Measurements from ENCODE around the gene E2F1. TPM values are rescaled to one million over a fixed set of nuclear protein-coding genes. Genes with fewer than 3 reads are reported as not detected.
A peak's percentile ranks its signal among the peaks of the same experiment; 100 is the strongest.

Gene E2F1
- total RNA-seq (2021) (34.2 to 44.2 TPM (median 34.5 TPM) in 3 replicates), Bru-seq, nascent RNA (percentile 89 among the genes with signal in this experiment)
- long read RNA-seq, experiment 1, transcript E2F1-201 (7 exons, 2,503 nt): major isoform, 101 of 160 reads
- long read RNA-seq, experiment 1, partial matches to known transcripts: 52 of 160 reads
- long read RNA-seq, experiment 1, other reads (novel, unspliced or antisense): 7 of 160 reads
- long read RNA-seq, experiment 2, transcript E2F1-201 (7 exons, 2,503 nt): major isoform, 12 of 28 reads
- long read RNA-seq, experiment 2, partial matches to known transcripts: 14 of 28 reads
- long read RNA-seq, experiment 2, other reads (novel, unspliced or antisense): 2 of 28 reads
- long read RNA-seq, experiment 3, partial matches to known transcripts: 0 of 1 reads
- long read RNA-seq, experiment 3, other reads (novel, unspliced or antisense): 1 of 1 reads

- ATAC-seq: peak; percentile 91
- Mint-ChIP-seq H3K27ac (peak within 1 kb of the TSS; percentile 85), H3K9me3 (no peaks in the 10 kb centered on the region), H3K36me3 (no peaks in the 10 kb centered on the region), H3K4me1 (peaks cover 25% of the 10 kb centered on the region), H3K27me3 (ENCODE audit: low read depth) (peaks cover 30% of the 10 kb centered on the region), H3K4me3 (peak within 1 kb of the TSS; percentile 81)
- ChIA-PET CTCF (interaction anchor here (0.7 to 2.2 kb wide), 9 partner anchors 9 to 177 kb away, joined by 3 to 32 read pairs (median 4); partner anchors contain the start of genes ACTL10, PXMP4 and ZNF341), POLR2A (no interaction called here)
- peak; percentile 98 for DNase-seq (ENCODE audit: low spot score)
- TF ChIP-seq ARID4B (CRISPR knock-in tag; IDR thresholded peaks at IDR 0.05; ENCODE audit: borderline replicate concordance): peak; percentile 74; the same call in 1 of the 2 replicates
- no peak for TF ChIP-seq ZNF512 (CRISPR knock-in tag; IDR thresholded peaks at IDR 0.05; ENCODE audit: borderline replicate concordance)
- peak; percentile 73 for TF ChIP-seq ETV6 (CRISPR knock-in tag; IDR thresholded peaks at IDR 0.05)
- no peak for TF ChIP-seq TCF7 (CRISPR knock-in tag; IDR thresholded peaks at IDR 0.05; ENCODE audit: low read depth)
- TF ChIP-seq ZNF232 (CRISPR knock-in tag; IDR thresholded peaks at IDR 0.05): peak; percentile 83; the same call in 1 of the 2 replicates
- TF ChIP-seq MYBL2 (CRISPR knock-in tag; IDR thresholded peaks at IDR 0.05): peak; percentile 63; the same call in 1 of the 2 replicates
- peak; percentile 86; the same call in 1 of the 2 replicates for TF ChIP-seq NFE2L1 (CRISPR knock-in tag; IDR thresholded peaks at IDR 0.05)
- no peak for TF ChIP-seq ZNF121 (CRISPR knock-in tag; IDR thresholded peaks at IDR 0.05)
- TF ChIP-seq ESRRA (CRISPR knock-in tag; IDR thresholded peaks at IDR 0.05; ENCODE audit: borderline replicate concordance): no peak
- TF ChIP-seq SMAD3 (CRISPR knock-in tag; IDR thresholded peaks at IDR 0.05; ENCODE audit: borderline replicate concordance): peak; percentile 50; the same call in 1 of the 2 replicates
- TF ChIP-seq FOXP1 (CRISPR knock-in tag; IDR thresholded peaks at IDR 0.05; ENCODE audit: borderline replicate concordance): 0 out of 2 replicates have a peak, but pooled peaks have one; percentile 55
- TF ChIP-seq RELA (CRISPR knock-in tag; IDR thresholded peaks at IDR 0.05; ENCODE audit: borderline replicate concordance): 0 out of 2 replicates have a peak, but pooled peaks have one; percentile 36
- peak; percentile 88 for TF ChIP-seq SP1 (CRISPR knock-in tag; conservative IDR thresholded peaks at IDR 0.05)
- peak; percentile 97 for TF ChIP-seq E2F5 (CRISPR knock-in tag; IDR thresholded peaks at IDR 0.05)
- TF ChIP-seq NR1H2 (CRISPR knock-in tag; IDR thresholded peaks at IDR 0.05): no peak
- peak; percentile 52; the same call in 1 of the 2 replicates for TF ChIP-seq E2F1 (CRISPR knock-in tag; IDR thresholded peaks at IDR 0.05)
- TF ChIP-seq E2F4 (CRISPR knock-in tag; IDR thresholded peaks at IDR 0.05; ENCODE audit: borderline replicate concordance, low read depth): peak; percentile 72; the same call in 1 of the 2 replicates
- TF ChIP-seq CREB1 (CRISPR knock-in tag; IDR thresholded peaks at IDR 0.05): no peak
- TF ChIP-seq ZMAT4 (CRISPR knock-in tag; IDR thresholded peaks at IDR 0.05): no peak
- peak; percentile 83 for TF ChIP-seq GABPB1 (CRISPR knock-in tag; IDR thresholded peaks at IDR 0.05)
- no peak for TF ChIP-seq FOXJ3 (CRISPR knock-in tag; IDR thresholded peaks at IDR 0.05; ENCODE audit: borderline replicate concordance)
- peak; percentile 81 for TF ChIP-seq FOXK1 (CRISPR knock-in tag; IDR thresholded peaks at IDR 0.05)
- TF ChIP-seq MAX (CRISPR knock-in tag; IDR thresholded peaks at IDR 0.05): peak; percentile 87
- TF ChIP-seq NFYB (CRISPR knock-in tag; conservative IDR thresholded peaks at IDR 0.05; ENCODE audit: low read depth): peak; percentile 83
- TF ChIP-seq SOX15 (CRISPR knock-in tag; IDR thresholded peaks at IDR 0.05): no peak
Measured at GRCh38 chr20:33686100-33686983, at the start of gene E2F1. E2F1 (minus strand) TSS chr20:33686385; CDS start chr20:33686264, 121 bp downstream.

Measured in WTC11 (cell line).